Measurements from ENCODE around the gene SLC22A3.

The SLC22A3 gene

GRCh38 chr6:160431226-160431625 lies 83.0 kb downstream of the SLC22A3 start:
- no peak overlapping the region for H3K27ac ChIP-seq
- TF ChIP-seq ZFX (IDR thresholded peaks at IDR 0.05; ENCODE audit: borderline replicate concordance): no peak
- TF ChIP-seq CTCF (IDR thresholded peaks at IDR 0.05): no peak

- no peak overlapping the region for H3K27ac ChIP-seq
- TF ChIP-seq CTCF (IDR thresholded peaks at IDR 0.05): no peak
- no peak for TF ChIP-seq ZFX (IDR thresholded peaks at IDR 0.05; ENCODE audit: borderline replicate concordance)
Observed at GRCh38 chr6:160431791-160432404, 83.7 kb downstream of the SLC22A3 start.

GRCh38 chr6:160435935-160436334 lies 87.8 kb downstream of the SLC22A3 start:
- no peak overlapping the region for H3K27ac ChIP-seq
- TF ChIP-seq CTCF (IDR thresholded peaks at IDR 0.05) (no peak), ZFX (IDR thresholded peaks at IDR 0.05; ENCODE audit: borderline replicate concordance) (no peak)

- no peak for TF ChIP-seq CTCF (IDR thresholded peaks at IDR 0.05)
- TF ChIP-seq ZFX (IDR thresholded peaks at IDR 0.05; ENCODE audit: borderline replicate concordance): no peak
Observed at GRCh38 chr6:160437154-160437553, 89.0 kb downstream of the SLC22A3 start.

GRCh38 chr6:160437775-160438174 lies 89.6 kb downstream of the SLC22A3 start:
- H3K27ac ChIP-seq: no peak overlapping the region
- TF ChIP-seq ZFX (IDR thresholded peaks at IDR 0.05; ENCODE audit: borderline replicate concordance) (no peak), CTCF (IDR thresholded peaks at IDR 0.05) (no peak)

More at GRCh38 chr6:160437154-160437553, 89.0 kb downstream of the SLC22A3 start:
- H3K27ac ChIP-seq: no peak overlapping the region

GRCh38 chr6:160438481-160438880 lies 90.3 kb downstream of the SLC22A3 start:
- no peak overlapping the region for H3K27ac ChIP-seq
- TF ChIP-seq CTCF (IDR thresholded peaks at IDR 0.05) (no peak), ZFX (IDR thresholded peaks at IDR 0.05; ENCODE audit: borderline replicate concordance) (no peak)

- TF ChIP-seq ZFX (IDR thresholded peaks at IDR 0.05; ENCODE audit: borderline replicate concordance) (no peak), CTCF (IDR thresholded peaks at IDR 0.05) (no peak)
- H3K27ac ChIP-seq: no peak overlapping the region
Observed at GRCh38 chr6:160439751-160440150, 91.6 kb downstream of the SLC22A3 start.
